ENCODE results near the gene FMNL2.

The FMNL2 gene

DNA sequence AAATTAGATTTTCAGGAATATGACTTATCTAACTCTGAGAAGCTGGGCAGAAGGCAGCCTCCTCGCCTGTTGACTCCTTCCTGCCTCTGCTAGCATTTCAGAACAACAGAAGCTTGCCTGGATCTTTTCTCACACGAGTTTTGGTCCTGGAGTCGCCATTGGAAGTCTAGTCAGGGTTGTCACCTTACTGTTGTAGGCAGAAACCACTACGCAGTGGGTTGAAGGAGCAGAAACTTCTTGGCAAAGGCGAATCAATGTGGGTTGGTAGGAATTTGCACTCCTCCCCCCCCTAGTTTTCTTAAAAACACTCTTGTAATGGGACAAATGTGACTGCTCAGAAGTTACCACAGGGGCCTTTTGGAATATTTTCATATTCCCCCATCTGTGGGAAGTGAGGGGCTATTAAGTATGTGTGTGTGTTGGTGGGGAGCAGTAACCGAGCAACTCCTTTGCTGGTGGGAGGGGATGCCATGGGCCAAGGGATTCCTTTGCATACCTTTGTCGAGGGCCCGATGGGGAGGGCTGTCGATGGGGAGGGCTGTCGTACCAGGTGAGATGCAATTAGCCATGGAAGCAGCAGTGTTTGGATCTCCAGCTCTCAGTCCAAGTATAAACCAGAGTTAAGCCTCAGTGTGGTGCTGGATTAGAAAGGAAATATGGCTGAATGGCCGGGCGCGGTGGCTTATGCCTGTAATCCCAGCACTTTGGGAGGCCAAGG lies 117.4 kb downstream of the FMNL2 start:
- no peak for DNase-seq

DNA sequence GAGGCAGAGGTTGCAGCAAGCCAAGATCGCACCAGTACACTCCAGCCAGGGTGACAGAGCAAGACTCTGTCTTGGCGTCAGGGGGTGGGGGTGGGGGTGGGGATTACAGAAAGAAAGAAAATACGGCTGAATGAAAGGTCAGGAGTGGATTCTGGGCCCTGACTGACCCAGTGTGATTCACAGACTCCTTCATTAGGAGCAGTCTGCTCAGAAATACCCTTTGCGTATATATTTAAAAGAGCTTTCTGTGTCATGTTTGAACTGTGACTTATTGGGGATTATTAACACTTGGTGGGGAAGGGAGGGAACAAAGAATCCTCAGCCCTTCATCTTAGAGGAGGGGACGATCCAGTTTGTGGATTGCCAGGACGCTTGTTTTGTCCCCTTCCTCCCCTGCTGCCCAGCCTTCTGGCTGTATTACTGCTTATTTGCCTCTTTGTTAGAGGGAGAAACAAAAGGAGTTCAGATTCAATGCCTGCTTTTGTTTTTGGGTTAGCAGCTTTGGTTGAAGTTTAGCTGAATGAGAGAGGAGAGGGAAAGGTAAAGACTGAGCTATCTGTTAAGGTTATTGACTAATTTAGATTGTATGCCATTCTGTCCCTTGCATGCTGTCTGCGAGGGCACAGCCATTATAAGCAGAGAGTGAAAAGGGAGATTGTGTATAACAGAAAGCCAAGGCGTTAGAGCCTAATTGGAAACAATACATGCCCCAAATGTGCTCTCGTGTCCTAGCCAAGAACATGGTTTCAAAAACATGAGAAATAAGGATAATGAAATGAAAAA lies 118.3 kb downstream of the FMNL2 start:
- no peak for DNase-seq

DNA sequence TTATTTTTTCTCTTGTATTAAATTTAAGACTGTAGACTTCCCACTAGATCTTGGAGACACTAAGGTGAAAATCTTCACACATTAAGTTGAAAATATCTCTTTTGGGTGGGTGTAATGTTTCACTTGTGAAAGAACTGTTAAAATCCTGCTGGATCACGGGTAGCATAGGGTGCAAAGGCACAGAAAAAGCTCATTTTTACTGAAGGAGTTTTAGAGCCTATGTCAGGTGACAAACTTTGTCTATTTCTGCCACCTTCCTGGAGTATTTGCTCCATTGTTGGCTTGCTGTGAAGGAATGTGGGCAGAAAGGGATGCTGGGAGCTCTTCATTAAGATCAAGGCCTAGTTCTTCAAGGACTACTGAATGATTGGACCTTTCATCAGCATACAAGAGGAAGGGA lies 119.4 kb downstream of the FMNL2 start:
- DNase-seq, result no peak

DNA sequence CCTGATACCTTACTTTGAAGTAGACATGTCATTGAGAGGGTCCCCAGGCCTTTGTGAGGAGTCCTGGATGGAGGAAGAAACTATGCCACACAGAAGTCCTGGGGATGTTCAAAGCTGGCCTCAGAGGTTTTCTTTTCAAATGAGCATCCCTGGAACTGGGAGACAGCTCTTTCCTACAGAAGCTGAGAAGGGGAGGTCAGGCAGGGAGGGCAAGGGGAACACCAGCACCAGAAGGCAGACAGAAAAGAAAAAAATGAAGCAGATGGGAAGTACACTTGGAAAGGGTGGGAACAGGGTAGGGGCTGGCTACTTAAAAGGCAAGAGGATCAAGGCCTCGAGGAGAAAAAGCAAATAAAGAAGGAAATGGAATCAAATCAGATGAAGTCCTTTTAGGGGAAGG lies 120.0 kb downstream of the FMNL2 start:
- DNase-seq, result no peak

DNA sequence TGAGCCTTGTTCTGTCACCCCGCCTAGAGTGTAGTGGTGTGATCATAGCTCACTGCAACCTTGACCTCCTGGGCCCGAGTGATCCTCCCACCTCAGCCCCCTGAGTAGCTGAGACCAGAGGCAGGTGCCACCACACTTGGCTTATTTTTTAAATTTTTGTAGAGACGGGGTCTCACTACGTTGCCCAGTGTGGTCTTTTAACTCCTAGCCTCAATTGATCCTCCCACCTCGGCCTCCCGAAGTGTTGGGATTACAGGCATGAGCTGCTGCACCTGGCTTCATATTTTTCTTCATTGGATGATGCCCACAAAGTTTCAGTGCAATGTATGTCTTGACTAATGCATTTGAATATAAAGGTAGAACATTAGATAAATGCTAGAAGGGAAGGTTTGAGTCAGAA lies 120.8 kb downstream of the FMNL2 start:
- DNase-seq, result no peak

DNA sequence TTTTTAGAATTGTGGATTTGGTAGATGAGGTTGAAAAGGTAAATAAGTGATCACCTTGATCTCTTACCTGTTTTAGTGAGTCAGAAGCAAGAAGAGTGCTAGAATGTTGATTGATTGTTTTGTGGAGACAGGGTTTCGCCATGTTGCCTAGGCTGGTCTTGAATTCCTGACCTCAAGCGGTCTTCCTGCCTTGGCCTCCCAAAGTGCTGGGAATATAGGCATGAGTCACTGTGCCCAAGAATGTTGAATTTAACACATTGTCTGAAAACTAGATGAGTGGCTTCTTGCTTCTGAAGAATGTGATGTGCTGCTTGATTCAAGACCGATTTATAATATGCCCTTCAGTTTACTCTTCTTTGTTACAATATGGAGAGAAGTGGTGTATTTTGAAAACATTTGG lies 121.3 kb downstream of the FMNL2 start:
- no peak for DNase-seq

DNA sequence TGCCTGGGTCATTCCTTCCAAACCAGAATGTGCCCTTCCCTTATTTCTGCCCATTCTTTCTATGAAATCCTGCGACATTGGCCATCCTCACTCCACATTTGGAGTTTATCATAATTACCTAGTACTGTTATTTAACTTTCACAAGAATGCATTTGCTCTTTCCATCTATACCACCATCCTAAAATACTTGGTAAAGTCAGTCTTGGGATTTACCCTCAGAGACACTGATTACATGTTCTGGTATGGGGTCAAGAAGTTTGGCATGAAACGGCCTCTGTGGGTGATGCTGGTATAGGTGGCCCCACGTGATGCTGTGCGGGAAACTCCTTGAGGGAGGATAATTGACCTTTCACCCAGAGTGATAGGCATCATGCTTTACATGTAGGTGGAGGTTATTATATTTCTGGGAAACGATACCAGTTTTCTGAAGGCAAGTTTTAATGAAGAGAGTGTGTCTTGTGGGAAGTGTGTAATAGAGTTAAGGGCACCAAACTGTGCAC lies 123.5 kb downstream of the FMNL2 start:
- DNase-seq, result no peak

DNA sequence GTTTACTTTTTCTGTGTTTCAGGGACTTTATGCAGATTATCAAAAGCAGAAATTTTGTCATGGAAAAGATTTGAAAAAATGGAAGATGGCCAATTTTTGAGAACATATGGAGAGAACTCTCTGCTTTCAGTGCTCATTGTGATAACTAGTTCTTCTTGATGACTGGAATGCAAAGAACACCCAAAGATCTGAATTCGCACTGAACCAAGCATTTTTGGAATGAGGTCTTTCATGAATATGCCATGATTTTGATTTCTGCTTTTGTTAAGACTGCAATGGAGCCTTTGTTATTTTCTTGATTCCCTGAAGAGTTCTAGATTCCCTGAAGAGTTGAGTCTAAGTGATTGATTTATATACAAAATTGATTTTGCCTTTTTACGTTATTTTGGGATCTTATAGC lies 124.1 kb downstream of the FMNL2 start:
- DNase-seq, result no peak

DNA sequence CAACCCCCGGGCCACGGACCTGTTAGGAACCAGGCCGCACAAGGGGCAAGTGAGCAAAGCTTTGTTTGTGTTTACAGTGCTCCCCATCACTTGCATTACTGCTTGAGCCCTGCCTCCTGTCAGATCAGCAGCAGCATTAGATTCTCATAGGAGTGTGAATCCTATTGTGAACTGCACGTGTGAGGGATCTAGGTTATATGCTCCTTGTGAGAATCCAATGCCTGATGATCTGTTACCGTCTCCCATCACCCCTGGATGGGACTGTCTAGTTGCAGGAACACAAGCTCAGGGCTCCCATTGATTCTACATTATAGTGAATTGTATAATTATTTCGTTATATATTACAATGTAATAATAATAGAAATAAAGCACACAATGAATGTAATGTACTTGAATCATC lies 125.6 kb downstream of the FMNL2 start:
- no peak for DNase-seq

DNA sequence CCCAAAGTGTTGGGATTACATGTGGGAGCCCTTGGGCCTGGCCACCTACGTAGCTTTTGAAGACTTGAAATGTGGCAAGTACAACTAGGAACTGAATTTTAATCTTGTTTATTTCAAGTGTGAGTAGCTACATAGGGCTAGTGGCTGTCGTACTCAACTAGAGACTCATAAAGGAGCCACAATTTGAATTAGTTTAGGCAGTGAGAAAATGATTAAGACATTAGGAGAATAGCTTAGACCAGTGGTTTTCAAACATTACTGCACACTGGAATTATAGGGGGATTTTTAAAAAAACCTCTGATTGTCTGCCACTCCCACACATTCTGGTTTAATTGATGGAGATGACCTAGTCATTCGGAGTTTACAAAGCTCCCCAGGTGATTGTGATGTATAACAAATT lies 127.1 kb downstream of the FMNL2 start:
- no peak for DNase-seq

DNA sequence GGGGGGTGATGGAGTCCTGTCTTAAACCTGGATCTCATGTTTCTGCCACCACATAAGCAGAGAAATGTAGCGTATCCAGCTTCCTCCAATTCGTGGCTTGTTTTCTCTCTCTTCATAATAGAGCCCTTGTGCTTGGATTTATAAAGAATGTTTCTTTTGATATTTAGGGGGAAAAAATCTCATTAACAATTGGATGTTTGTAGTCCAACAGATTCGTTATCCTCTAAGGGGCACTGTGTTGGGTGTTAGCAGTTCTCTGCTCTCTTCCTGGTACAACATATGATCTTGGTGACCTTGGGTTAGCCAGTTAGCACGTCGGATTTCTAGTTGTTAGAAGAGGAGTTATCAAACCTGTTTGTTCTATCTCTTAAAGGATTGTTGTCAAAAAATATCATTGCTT lies 127.8 kb downstream of the FMNL2 start:
- no peak for DNase-seq

DNA sequence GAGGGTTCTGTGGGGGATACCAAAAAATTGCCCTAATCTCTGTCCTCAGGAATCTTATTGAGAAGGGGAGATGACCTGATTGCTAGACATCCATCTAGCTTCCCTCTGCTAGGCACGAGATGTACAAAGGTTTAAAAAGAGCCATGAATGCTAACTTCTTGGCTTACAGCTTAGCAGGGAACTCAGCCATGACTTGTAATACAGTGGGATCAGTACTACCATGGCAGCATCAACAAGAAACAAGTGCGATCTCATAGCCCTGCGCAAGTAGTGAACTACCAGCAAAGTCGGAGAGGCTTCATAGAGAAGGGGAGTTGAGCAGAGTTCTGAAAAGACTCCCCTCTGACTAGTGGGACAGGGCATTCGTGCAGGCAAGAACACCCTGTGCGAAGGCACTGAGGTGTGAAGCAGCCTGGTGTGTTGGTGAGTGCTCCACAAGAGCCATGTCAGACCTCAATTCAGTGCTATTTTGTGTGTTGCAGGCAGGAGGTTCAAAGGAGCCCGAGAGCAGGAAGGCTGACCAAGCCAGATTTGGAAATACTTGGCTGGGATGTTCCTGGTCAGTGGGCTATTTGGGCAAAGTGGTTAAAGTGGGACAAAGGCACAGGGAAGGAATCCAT lies 130.0 kb downstream of the FMNL2 start:
- DNase-seq, result no peak

DNA sequence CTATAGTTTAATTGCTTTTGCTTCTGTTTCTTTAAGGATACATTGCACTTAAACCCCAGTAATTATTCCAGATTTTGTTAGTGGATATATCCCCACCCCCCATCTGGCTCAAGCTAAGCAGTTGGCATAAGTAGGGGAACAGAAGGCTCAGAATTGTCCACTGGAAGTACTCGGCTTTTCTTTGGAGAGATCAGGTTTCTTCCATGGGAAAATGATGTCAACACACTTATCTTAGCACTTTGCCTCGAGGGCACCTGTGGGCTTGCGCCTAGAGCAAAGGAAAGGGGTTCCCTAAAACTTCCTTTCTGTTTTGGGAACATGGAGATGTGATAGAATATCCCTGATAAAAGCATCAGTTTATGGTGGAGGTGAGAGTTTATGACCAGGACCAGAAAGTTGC lies 130.6 kb downstream of the FMNL2 start:
- DNase-seq, result no peak

DNA sequence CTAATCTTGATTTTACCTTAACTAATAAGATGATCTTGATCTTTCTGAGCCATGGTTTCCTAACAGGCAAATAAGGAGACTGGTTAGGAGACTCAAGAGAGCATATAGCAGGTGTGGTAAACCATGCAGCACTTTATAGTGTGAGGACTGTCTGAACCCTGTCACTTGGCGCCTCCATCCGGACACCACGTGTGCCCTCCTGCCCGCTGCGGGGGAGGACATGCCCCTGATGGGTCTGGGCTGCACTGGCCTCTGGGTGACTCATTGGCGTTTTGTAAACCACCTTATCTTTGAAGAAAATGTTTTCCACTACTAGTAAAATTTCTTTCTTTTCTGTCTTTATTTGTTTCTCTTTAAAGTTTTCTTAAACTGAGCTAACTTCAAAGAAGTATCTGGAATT lies 131.1 kb downstream of the FMNL2 start:
- DNase-seq, result no peak

DNA sequence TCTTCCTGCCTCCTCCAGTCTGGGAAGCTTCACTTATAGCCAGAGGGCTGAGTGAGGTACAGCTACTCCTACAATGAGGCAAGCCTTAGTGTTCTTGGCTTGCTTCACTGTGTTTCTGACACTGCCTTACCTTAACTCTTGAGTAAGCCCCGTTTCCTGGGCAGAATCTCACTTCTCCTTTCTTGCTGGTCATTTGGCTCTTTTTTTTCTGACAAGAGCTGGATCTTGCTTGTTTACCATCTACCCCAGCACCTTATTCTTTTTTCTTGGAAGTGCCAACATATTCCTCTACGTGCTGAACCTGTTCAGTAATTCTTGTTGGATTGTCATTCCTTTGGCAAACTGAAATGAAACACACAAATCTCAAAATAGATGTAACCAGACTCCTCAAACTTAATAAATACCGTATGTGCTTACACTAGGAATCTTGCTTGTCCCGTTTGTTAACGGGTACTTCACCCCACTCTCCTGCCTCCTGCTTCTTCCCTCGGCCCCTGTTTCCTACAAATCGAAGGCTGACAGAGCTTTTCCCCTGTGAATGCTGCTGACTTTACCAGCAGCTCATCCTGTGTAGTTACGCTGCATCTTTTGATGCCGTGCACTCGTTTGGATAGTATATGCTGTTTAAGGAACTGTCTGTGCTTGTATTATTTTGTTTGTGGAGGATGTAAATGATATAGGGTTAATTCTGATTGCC lies 132.2 kb downstream of the FMNL2 start:
- DNase-seq, result no peak

DNA sequence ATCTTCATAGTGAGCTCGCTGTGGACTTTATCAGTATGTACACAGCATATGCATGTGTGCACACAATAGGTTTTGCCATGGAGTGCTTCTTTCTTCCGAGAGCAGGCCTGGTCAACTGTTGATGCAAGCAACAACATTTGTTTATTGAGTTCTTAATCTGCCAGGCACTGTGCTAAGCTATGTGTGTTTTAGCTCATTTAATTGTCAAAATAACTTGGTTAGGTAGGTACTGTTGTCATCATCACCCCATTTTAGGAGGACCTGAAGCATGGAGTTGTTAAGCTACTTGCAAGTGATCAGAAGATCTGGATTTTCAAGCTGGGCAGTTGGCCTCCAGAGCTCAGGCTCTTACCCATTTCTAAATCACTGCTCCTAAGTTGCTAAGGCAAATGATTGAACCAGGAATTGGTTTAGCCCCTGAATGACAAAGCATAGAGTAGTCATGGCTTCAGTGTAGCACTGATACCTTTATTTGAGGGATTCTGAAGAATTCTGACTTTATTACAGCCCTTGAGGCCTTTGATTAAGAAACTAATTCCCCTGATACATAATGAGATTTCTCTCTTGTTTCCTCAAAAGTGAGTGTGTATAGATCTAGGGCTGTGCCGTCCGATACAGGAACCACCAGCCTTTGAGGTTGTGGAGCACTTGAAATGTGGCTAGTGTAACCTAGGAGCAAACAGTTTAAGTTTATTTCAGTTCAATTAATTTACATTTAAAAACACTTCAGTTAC lies 132.9 kb downstream of the FMNL2 start:
- no peak for DNase-seq

DNA sequence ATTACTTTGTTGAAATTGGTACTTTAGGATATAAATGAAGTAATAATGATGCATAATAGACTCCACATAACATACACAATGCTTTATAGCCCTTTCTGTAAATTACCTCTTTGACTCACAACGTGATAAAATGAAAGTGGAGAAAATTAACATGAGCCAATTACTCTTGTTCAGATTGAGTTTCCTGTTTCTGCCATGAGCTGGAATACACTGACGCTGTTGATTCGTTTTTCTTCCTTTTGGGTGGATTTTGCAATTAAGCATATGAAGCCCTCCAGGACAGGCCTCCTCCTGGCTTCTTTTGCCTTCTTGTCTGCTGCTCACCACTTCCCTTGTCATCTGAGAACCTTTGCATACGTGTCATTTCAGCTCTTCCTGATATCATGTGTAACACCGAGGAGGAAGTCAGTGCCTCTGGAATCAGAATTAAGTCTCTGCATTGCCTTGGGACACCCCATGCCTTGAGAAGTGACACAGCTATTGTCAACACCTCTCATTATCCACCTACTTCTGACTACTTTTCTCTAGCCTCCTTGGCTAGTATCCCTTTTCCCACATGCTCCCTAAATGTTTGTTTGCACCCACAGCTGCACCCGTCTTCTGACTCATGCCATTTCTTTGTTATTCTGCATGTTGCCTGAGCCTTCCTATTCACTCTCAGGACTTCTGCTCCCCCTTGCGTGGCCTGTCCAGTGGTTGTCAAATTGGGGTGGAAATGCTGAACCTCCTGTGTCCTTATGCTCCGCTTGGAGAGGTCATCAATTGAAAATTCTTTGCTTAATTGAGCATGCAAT lies 134.1 kb downstream of the FMNL2 start:
- DNase-seq, result no peak

DNA sequence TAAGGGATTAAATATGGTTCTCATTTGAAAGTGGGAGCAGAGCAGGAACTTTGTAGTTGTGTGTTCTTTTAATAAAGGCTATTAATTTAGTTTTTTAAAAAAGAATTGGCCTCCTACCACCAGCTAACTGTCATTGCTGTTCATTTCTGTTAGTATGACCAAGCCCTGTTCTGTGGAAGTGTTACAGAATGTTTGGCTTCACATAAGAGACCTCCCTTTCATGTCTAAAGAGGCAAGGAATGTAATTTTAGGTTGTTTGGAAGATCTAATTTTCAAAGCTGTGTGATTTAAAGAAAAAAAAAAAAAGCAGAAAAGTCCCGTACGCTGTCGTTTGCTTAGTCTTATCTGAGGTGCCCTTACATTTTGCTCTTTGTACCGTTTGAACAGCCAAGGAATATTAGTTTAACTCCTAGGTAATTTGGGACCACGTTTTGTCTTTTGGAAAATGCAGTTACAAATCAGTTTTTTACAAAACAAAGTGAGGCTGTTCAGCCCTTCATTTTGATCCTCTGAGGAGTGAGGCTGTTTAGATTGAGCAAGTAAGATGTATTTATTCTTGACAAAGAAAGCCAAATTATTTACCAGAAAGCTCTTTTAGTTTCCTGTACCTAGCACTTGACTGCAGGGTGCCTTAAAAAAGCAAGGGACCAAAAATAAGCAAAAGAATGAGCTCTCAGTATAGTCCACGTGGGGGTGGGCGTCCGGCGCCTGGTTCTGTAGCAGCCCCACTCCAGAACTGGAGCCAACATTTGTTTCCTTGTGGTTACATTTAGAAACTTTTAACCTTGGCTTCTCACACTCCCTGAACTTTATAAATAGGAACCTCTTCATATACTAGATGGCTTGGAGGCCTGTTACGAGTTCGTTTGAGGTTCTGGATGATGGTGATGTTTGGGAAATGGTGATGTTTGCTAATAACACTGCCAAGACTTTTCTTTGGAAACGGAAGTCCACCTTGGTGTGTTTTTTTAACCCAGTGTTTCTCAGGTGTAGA lies 136.2 kb downstream of the FMNL2 start:
- DNase-seq, result no peak

DNA sequence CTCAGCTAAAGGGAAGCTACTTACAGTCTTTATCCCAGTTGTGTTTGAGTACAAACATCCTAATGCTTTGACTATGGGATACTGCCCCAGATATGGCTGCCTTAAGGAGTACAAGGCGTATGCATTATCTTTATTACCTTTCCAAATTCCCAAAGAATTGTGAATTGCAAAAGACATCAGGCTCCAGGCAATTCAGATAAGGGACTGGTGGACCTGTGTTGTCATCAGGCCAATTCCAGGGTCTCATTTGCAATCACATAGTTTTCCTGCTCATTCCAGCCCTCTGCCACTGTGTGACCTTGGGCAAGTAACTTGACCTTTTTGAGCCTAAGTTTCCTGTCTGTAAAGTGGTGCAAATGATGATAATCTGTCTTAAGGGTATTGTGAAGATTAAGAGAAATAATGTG lies 137.5 kb downstream of the FMNL2 start:
- DNase-seq, result no peak

DNA sequence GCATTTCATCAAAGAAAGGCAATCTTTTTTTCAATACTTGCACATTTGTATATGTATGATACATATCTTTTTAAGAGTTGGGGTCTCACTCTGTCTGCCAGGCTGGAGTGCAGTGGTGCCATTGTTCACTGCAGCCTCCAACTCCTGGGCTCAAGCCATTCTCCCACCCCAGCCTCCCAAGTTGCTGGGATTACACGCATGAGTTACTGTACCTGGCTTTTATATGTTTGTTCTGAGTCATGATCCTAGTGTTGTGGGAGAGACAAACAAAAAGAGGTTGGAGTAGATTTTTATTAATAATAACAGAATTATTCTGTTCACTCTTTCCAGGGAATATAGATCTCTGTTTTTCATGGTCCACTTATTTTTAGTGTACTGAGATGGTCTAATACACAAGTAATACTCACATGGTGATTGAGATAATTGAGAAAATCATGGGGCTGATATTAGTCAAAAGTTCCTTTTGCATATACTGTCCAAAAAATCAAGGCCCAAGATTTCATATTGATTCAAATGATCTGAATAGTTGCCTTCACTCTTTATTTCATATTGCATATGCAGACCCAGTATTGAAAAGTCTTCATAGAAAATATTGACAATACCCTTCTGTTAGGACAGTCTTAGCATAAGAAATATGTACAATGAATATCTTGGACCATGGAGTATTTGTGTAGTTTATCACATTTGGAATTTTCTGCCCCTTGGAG lies 138.3 kb downstream of the FMNL2 start:
- DNase-seq, result no peak

Measured in NCI-H1930 (cell line).